Endothelial cell (in vitro differentiated cells): Measurements from ENCODE around the gene NF1. TPM values are rescaled to one million over a fixed set of nuclear protein-coding genes. Genes with fewer than 3 reads are reported as not detected.

ENCODE experiments used
- DNase-seq: peaks from one replicate; pipeline ENCODE4 v3.0.0; 2021; ENCODE audit warnings: low spot score
- H3K27ac Mint-ChIP-seq: one replicate; pipeline ENCODE4 v1.8.0; 2021; ENCODE audit warnings: mixed read lengths, inconsistent platforms; ENCODE audit not compliant: unreplicated experiment
- H3K27me3 Mint-ChIP-seq: one replicate; pipeline ENCODE4 v1.8.0; 2021; ENCODE audit warnings: mild to moderate bottlenecking, moderate library complexity, mixed read lengths, inconsistent platforms; ENCODE audit not compliant: unreplicated experiment
- H3K36me3 Mint-ChIP-seq: one replicate; pipeline ENCODE4 v1.8.0; 2021; ENCODE audit warnings: mild to moderate bottlenecking, low read depth, mixed read lengths, inconsistent platforms; ENCODE audit not compliant: unreplicated experiment
- H3K4me1 Mint-ChIP-seq: one replicate; pipeline ENCODE4 v1.8.0; 2021; ENCODE audit warnings: mild to moderate bottlenecking, mixed read lengths, inconsistent platforms; ENCODE audit not compliant: unreplicated experiment
- H3K4me3 Mint-ChIP-seq: one replicate; pipeline ENCODE4 v1.8.0; 2021; ENCODE audit warnings: mild to moderate bottlenecking, mixed read lengths, inconsistent platforms; ENCODE audit not compliant: unreplicated experiment
- H3K9me3 Mint-ChIP-seq: one replicate; pipeline ENCODE4 v1.8.0; 2021; ENCODE audit warnings: mixed read lengths, inconsistent platforms; ENCODE audit not compliant: unreplicated experiment
- CTCF ChIP-seq: fragments of 200-600 bp; sonication (generic); IDR thresholded peaks from one replicate; pipeline ENCODE4 v1.5.0; 2021; ENCODE audit warnings: antibody characterized with exemption; ENCODE audit not compliant: unreplicated experiment
- total RNA-seq: library from RNA; stranded (reverse); fragmentation: NEBNext Ultra II Directional; extraction: Animal tissue kit (Norgen Biotek cat#: 25700); gene quantifications from one replicate; pipeline ENCODE4 v1.2.1, GENCODE V29; 2021; ENCODE audit not compliant: unreplicated experiment

The NF1 gene
- total RNA-seq, 1 donor from 2014 or later, result 52.7 TPM

- Mint-ChIP-seq H3K27me3 (no peaks in the 10 kb centered on the region), H3K27ac (no peak overlapping the region), H3K9me3 (no peaks in the 10 kb centered on the region), H3K4me1 (no peaks in the 10 kb centered on the region), H3K4me3 (no peak overlapping the region), H3K36me3 (no peaks in the 10 kb centered on the region)
- no peak for TF ChIP-seq CTCF
- no peak for DNase-seq
Measured at GRCh38 chr17:31401456-31402254, 306.9 kb downstream of the NF1 start.

GRCh38 chr17:31404028-31404949 lies 309.5 kb downstream of the NF1 start:
- TF ChIP-seq CTCF, result no peak
- H3K4me3 Mint-ChIP-seq, result no peak overlapping the region
- no peaks in the 10 kb centered on the region for H3K27me3 Mint-ChIP-seq
- H3K36me3 Mint-ChIP-seq, result no peaks in the 10 kb centered on the region
- H3K4me1 Mint-ChIP-seq, result no peaks in the 10 kb centered on the region
- no peaks in the 10 kb centered on the region for H3K9me3 Mint-ChIP-seq
- no peak overlapping the region for H3K27ac Mint-ChIP-seq
- no peak for DNase-seq

- DNase-seq, result no peak
- Mint-ChIP-seq H3K4me1 (no peaks in the 10 kb centered on the region), H3K27ac (no peak overlapping the region), H3K36me3 (no peaks in the 10 kb centered on the region), H3K9me3 (no peaks in the 10 kb centered on the region), H3K4me3 (no peak overlapping the region), H3K27me3 (no peaks in the 10 kb centered on the region)
- no peak for TF ChIP-seq CTCF
Measured at GRCh38 chr17:31405890-31406371, 311.2 kb downstream of the NF1 start.

- DNase-seq, result no peak
- Mint-ChIP-seq H3K36me3 (no peaks in the 10 kb centered on the region), H3K4me1 (no peaks in the 10 kb centered on the region), H3K4me3 (no peak overlapping the region), H3K27me3 (no peaks in the 10 kb centered on the region), H3K27ac (no peak overlapping the region), H3K9me3 (no peaks in the 10 kb centered on the region)
- TF ChIP-seq CTCF, result no peak
Measured at GRCh38 chr17:31408586-31408985, 313.8 kb downstream of the NF1 start.
